WI38 (cell line): ENCODE measurements around the gene KRTAP5-9.
"Not testable (repeated sequence)": the region's sequence is repeated elsewhere in the genome, so short reads cannot be mapped to it uniquely, and the experiment has no call there.

Experiments used
- H3K4me3 ChIP-seq: 2 replicates; pipeline ENCODE4 v1.5.1; 2011; ENCODE audit warnings: low read depth, mild to moderate bottlenecking, control low read depth, low read length
- TF ChIP-seq, protein P1 (sequence below): IDR thresholded peaks from 2 replicates; pipeline ENCODE4 v1.5.1; 2012; ENCODE audit warnings: low read depth, mild to moderate bottlenecking, control low read depth, low read length

KRTAP5-9 gene

DNA sequence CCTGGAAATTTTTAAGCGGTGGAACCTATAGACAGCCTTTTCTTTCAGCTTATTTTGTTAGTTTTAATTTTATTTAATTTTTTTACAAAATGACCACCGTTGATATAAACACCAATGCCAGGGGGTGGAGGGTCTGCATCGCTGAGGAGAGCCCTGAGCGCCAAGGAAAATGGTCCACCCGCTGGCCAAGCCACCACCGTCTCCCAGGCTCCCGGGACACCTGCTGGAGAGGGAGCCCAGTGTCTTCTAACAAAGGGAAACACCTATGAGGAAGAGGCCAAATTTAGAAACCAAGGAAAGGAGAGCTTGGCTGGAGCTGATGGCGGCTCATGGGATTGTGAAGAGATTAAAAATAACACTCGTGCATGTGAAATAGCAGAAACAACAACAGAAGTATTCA lies 10.7 kb upstream of the KRTAP5-9 start:
- TF ChIP-seq, protein P1, sequence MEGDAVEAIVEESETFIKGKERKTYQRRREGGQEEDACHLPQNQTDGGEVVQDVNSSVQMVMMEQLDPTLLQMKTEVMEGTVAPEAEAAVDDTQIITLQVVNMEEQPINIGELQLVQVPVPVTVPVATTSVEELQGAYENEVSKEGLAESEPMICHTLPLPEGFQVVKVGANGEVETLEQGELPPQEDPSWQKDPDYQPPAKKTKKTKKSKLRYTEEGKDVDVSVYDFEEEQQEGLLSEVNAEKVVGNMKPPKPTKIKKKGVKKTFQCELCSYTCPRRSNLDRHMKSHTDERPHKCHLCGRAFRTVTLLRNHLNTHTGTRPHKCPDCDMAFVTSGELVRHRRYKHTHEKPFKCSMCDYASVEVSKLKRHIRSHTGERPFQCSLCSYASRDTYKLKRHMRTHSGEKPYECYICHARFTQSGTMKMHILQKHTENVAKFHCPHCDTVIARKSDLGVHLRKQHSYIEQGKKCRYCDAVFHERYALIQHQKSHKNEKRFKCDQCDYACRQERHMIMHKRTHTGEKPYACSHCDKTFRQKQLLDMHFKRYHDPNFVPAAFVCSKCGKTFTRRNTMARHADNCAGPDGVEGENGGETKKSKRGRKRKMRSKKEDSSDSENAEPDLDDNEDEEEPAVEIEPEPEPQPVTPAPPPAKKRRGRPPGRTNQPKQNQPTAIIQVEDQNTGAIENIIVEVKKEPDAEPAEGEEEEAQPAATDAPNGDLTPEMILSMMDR = no peak

DNA sequence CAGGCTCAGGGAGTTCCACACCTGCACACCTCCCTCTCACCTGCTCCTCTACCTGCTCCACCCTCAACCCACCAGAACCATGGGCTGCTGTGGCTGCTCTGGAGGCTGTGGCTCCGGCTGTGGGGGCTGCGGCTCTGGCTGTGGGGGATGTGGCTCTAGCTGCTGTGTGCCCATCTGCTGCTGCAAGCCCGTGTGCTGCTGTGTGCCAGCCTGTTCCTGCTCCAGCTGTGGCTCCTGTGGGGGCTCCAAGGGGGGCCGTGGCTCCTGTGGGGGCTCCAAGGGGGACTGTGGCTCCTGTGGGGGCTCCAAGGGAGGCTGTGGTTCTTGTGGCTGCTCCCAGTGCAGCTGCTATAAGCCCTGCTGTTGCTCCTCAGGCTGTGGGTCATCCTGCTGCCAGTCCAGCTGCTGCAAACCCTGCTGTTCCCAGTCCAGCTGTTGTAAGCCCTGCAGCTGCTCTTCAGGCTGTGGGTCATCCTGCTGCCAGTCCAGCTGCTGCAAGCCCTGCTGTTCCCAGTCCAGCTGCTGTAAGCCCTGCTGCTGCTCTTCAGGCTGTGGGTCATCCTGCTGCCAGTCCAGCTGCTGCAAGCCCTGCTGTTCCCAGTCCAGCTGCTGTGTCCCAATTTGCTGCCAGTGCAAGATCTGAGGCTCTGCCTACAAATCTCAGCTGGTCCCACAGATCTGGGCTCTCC lies 10.1 kb upstream of the KRTAP5-9 start, which contains the start of gene KRTAP5-8:
TSS of gene KRTAP5-8 (plus strand) at position 49 of the 689 bp plus-strand sequence. CDS start at position 80, 31 bp downstream.
- H3K4me3 ChIP-seq = not testable (repeated sequence)

More for the DNA sequence above, 10.7 kb upstream of the KRTAP5-9 start:
- H3K4me3 ChIP-seq = no peak overlapping the region

DNA sequence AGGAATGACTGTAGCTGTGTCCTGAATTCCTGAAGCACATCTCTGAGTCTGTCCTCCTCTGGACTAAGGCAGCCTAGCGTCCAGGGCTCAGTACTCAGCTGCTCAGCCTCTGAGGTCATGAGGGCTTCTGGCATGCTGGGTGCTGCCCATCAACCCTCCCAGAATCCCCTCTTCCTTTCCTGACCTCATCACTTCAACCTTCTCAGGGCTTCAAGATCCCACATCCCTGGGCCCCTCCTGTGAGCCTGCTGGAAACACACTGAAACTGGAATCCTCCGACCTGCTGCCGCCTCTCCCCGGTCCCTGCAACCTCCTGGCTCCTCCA lies 9.6 kb upstream of the KRTAP5-9 start:
- no peak overlapping the region for H3K4me3 ChIP-seq
- TF ChIP-seq, protein P1 = no peak

DNA sequence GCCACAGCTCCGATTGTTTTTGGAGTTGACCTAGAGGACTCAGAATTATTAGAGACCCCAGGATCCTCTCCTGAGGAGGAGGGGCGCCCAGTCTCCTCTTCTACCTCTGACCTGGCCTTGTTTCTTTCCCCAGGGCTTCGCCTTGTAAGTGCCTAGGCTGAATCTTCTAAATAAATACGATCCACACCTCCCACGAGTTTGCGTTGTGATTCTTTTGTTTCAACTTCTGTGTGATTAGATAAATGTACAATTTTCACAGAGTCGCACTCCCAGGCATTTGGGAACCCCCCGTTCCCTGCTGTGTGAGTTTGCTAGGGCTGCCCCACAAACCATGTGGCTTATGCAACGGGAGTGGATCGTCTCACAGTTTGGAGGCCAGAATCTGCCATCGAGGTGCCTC lies 9.2 kb upstream of the KRTAP5-9 start:
- H3K4me3 ChIP-seq = no peak overlapping the region
- TF ChIP-seq, protein P1 = no peak

DNA sequence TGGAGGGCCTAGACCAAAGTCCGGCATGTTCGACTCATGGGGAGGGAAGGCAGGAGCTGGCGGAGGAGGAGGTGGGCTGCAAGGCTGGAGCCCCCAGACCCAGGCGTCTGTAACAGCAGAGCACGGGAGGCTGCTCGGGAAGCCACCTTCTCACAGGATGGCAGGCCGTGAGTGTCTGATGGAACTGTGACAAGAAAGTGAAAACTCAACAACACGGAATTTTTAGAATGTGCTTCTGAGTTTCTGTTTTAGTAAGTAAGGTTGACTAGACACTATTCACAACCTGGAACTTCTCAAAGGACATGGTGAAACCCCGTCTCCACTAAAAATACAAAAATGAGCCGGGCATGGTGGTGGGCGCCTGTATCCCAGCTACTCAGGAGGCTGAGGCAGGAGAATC lies 8.2 kb upstream of the KRTAP5-9 start:
- H3K4me3 ChIP-seq = not testable (repeated sequence)

DNA sequence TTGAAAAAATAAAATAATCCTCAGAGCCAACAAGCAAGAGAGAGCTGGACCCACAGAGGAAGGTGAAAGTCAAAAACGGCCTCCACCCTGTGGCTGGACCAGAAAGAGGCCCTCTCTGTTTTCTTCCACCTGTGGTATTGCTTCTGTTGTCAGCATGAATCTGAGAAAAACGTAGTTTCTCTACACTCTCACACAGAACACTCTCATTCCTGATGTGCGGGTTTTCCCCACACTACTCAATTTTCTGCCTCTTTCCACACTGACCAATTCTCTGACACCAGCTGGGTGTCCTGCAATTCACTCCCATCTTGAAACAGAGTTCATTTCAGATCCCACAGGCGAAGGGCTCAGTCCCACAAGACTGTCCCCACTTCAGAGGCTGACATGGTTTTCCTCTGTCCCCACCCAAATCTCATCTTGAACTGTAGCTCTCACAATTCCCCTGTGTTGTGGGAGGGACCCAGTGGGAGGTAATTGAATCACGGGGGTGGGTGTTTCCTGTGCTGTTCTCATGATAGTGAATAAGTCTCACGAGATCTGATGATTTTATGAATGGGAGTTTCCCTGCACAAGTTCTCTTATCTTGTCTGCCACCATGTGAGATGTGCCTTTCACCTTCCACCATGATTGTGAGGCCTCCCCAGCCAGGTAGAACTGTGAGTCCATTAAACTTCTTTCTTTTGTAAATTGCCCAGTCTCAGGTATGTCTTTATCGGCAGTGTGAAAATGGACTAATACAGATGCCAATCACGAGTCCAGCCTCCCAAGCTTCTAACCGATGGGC lies 7.5 kb upstream of the KRTAP5-9 start:
- not testable (repeated sequence) for H3K4me3 ChIP-seq

DNA sequence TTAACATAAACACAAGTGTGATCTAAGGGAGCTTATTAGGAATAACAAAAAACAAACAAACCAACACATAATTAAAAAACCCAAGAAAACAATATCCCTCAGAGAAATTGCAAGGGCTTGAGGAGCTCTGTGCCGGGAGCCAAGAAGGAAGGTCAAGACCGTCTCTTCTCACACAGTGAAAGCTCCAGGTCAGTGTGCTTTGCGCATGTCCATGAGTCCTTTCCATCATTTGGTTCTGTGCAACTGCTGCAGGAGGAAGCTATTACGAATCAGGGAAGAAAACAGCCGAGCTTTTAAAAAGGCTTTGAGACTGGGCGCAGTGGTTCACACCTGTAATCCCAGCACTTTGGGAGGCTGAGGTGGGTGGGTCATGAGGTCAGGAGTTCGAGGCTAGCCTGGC lies 5.8 kb upstream of the KRTAP5-9 start:
- H3K4me3 ChIP-seq = no peak overlapping the region
- TF ChIP-seq, protein P1 = no peak

DNA sequence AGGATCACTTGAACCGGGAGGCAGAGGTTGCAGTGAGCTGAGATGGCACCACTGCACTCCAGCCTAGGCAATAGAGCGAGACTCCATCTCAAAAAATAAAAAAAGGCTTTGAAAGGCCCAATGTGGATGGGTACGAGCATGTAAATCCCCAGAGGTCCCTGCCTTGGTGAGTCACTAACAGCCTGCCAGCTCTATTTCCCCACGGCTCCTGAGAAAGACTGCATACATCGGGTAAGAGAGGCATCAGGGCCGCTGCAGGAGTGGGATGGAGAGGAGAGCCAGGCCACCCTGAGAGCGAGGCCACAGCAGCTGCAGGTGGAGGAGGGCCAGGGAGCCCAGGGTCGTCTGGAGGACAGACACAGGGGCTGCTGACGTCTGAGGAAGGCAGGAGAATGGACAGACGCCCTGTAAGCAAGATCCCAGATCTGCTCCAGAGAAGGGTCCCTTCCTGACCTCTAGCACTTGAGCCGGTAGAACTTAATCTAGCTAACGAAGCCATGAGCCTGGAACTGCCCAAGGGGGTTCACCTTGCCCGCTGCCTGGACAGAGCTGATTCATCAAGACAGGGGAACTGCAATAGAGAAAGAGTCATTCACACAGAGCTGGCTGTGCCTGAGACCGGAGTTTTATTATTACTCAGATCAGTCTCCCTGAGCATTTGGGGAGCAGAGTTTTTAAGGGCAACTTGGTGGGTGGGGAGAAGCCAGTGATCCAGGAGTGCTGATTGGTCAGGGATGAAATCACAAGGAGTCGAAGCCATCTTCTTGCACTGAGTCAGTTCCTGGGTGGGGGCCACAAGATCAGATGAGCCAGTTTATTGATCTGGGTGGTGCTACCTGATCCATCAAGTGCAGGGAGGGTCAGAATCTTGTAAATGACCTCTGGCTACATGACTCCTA lies 5.1 kb upstream of the KRTAP5-9 start:
- no peak overlapping the region for H3K4me3 ChIP-seq
- TF ChIP-seq, protein P1 = no peak
